ENCODE data around the gene EEF1A2. TPM values are rescaled to one million over a fixed set of nuclear protein-coding genes. Genes with fewer than 3 reads are reported as not detected.

Gene EEF1A2
- total and polyA plus RNA-seq, 4 donors = 0.05 to 0.12 TPM; not detected in 2

DNA sequence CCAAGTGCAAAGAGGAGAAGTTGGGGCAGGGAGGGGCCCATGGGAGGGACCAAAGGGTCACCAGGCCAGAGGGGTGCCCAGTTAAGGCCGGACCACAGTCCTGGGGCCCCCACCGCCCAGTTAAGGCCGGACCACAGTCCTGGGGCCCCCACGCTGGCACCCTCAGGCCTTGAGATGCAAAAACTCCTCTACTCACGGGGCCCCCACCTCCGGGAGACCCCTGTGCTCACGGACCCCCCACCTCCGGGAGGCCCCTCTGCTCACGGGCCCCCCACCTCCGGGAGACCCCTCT, 43.4 kb downstream of the EEF1A2 start:
- H3K27me3 ChIP-seq (ENCODE audit: control insufficient read depth in 4 of 4, insufficient read depth in 4 of 4, low read length in 3 of 4) = peaks cover 0 to 2% (median 0%) of the 10 kb centered on the region in 4 donors

More for the DNA sequence above, 43.4 kb downstream of the EEF1A2 start:
- Histone ChIP-seq H3K36me3 (ENCODE audit: control insufficient read depth in 4 of 4, insufficient read depth in 3 of 4, low read depth in 1 of 4, low read length in 3 of 4) (no peaks in the 10 kb centered on the region), H3K4me3 (ENCODE audit: low read depth in 1 of 3, low read length in 3 of 3) (no peak overlapping the region), H3K27ac (ENCODE audit: low read depth in 1 of 2, low read length in 2 of 2) (no peak overlapping the region), H3K9me3 (ENCODE audit: control insufficient read depth in 4 of 4, low read length in 3 of 4) (no peaks in the 10 kb centered on the region), H3K4me1 (ENCODE audit: control insufficient read depth in 4 of 4, insufficient read depth in 4 of 4, low read length in 3 of 4) (no peaks in the 10 kb centered on the region), H3K9ac (ENCODE audit: low read depth in 1 of 2, low read length in 2 of 2) (no peak overlapping the region)
- TF ChIP-seq, protein P1, sequence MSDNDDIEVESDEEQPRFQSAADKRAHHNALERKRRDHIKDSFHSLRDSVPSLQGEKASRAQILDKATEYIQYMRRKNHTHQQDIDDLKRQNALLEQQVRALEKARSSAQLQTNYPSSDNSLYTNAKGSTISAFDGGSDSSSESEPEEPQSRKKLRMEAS (IDR thresholded peaks at IDR 0.05) = no peak
- TF ChIP-seq NR2F2 (IDR thresholded peaks at IDR 0.05) (no peak), EGR1 (IDR thresholded peaks at IDR 0.05; ENCODE audit: low read depth in 2 of 2) (no peak), YY1 (IDR thresholded peaks at IDR 0.05) (no peak), FOXA2 (IDR thresholded peaks at IDR 0.05) (no peak), HNF4G (IDR thresholded peaks at IDR 0.05) (no peak), GABPA (IDR thresholded peaks at IDR 0.05 in 1 of 2, conservative IDR thresholded peaks at IDR 0.05 in 1 of 2) (no peak), JUND (IDR thresholded peaks at IDR 0.05) (no peak), RAD21 (IDR thresholded peaks at IDR 0.05) (no peak), SP1 (IDR thresholded peaks at IDR 0.05) (no peak), FOXA1 (IDR thresholded peaks at IDR 0.05) (no peak), TAF1 (conservative IDR thresholded peaks at IDR 0.05) (no peak), HNF4A (conservative IDR thresholded peaks at IDR 0.05) (no peak), RXRA (IDR thresholded peaks at IDR 0.05) (no peak)
- TF ChIP-seq, protein P2, sequence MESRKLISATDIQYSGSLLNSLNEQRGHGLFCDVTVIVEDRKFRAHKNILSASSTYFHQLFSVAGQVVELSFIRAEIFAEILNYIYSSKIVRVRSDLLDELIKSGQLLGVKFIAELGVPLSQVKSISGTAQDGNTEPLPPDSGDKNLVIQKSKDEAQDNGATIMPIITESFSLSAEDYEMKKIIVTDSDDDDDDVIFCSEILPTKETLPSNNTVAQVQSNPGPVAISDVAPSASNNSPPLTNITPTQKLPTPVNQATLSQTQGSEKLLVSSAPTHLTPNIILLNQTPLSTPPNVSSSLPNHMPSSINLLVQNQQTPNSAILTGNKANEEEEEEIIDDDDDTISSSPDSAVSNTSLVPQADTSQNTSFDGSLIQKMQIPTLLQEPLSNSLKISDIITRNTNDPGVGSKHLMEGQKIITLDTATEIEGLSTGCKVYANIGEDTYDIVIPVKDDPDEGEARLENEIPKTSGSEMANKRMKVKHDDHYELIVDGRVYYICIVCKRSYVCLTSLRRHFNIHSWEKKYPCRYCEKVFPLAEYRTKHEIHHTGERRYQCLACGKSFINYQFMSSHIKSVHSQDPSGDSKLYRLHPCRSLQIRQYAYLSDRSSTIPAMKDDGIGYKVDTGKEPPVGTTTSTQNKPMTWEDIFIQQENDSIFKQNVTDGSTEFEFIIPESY (IDR thresholded peaks at IDR 0.05) = no peak
- TF ChIP-seq, protein P3, sequence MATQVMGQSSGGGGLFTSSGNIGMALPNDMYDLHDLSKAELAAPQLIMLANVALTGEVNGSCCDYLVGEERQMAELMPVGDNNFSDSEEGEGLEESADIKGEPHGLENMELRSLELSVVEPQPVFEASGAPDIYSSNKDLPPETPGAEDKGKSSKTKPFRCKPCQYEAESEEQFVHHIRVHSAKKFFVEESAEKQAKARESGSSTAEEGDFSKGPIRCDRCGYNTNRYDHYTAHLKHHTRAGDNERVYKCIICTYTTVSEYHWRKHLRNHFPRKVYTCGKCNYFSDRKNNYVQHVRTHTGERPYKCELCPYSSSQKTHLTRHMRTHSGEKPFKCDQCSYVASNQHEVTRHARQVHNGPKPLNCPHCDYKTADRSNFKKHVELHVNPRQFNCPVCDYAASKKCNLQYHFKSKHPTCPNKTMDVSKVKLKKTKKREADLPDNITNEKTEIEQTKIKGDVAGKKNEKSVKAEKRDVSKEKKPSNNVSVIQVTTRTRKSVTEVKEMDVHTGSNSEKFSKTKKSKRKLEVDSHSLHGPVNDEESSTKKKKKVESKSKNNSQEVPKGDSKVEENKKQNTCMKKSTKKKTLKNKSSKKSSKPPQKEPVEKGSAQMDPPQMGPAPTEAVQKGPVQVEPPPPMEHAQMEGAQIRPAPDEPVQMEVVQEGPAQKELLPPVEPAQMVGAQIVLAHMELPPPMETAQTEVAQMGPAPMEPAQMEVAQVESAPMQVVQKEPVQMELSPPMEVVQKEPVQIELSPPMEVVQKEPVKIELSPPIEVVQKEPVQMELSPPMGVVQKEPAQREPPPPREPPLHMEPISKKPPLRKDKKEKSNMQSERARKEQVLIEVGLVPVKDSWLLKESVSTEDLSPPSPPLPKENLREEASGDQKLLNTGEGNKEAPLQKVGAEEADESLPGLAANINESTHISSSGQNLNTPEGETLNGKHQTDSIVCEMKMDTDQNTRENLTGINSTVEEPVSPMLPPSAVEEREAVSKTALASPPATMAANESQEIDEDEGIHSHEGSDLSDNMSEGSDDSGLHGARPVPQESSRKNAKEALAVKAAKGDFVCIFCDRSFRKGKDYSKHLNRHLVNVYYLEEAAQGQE (IDR thresholded peaks at IDR 0.05) = no peak
- TF ChIP-seq, protein P4, sequence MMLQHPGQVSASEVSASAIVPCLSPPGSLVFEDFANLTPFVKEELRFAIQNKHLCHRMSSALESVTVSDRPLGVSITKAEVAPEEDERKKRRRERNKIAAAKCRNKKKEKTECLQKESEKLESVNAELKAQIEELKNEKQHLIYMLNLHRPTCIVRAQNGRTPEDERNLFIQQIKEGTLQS (IDR thresholded peaks at IDR 0.05) = no peak
- TF ChIP-seq, protein P5, sequence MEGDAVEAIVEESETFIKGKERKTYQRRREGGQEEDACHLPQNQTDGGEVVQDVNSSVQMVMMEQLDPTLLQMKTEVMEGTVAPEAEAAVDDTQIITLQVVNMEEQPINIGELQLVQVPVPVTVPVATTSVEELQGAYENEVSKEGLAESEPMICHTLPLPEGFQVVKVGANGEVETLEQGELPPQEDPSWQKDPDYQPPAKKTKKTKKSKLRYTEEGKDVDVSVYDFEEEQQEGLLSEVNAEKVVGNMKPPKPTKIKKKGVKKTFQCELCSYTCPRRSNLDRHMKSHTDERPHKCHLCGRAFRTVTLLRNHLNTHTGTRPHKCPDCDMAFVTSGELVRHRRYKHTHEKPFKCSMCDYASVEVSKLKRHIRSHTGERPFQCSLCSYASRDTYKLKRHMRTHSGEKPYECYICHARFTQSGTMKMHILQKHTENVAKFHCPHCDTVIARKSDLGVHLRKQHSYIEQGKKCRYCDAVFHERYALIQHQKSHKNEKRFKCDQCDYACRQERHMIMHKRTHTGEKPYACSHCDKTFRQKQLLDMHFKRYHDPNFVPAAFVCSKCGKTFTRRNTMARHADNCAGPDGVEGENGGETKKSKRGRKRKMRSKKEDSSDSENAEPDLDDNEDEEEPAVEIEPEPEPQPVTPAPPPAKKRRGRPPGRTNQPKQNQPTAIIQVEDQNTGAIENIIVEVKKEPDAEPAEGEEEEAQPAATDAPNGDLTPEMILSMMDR (IDR thresholded peaks at IDR 0.05; ENCODE audit: low read depth, low read length, missing input control) = no peak
- WGBS = 76% methylated on average over 10 of the region's 10 CpGs
- DNase-seq (ENCODE audit: low spot score) = no peak
